Pancreas (tissue), 10 donors: Measurements from ENCODE around the gene TCF7L1. TPM values are rescaled to one million over a fixed set of nuclear protein-coding genes. Genes with fewer than 3 reads are reported as not detected.

Source experiments
- ATAC-seq, 4 donors: fragments of 200-7000 bp; cut with Tn5 transposase; one replicate each; pipeline versions ENCODE4 v1.8.0 to v1.9.1; 2020; ENCODE audit warnings: mild to moderate bottlenecking in 4 of 4, moderate library complexity in 4 of 4
- DNase-seq, 6 donors: peaks; one replicate each; pipeline ENCODE4 v3.0.0-alpha.2; 2020
- FAIRE-seq: peaks from 2 replicates; lab custom pipeline; 2012; peaks lifted over from hg19 to GRCh38; lab: Jason Lieb, UNC
- H3K27ac ChIP-seq, 4 donors: fragments of 200-600 bp; sonication (generic); 1 replicate in 3 of 4; 2 replicates in 1 of 4; pipeline versions ENCODE4 v1.5.0 to v1.8.0; 2020
- H3K27me3 ChIP-seq, 4 donors: fragments of 200-600 bp; one replicate each; pipeline ENCODE4 v1.8.0; 2021
- H3K36me3 ChIP-seq, 3 donors: fragments of 200-600 bp; sonication (generic) in 1 of 3; one replicate each; pipeline versions ENCODE4 v1.5.0 to v1.8.0; 2020 to 2021
- H3K4me1 ChIP-seq, 3 donors: fragments of 200-600 bp; one replicate each; pipeline ENCODE4 v1.8.0; 2021
- H3K4me3 ChIP-seq, 4 donors: fragments of 200-600 bp; sonication (generic) in 2 of 4; one replicate each; pipeline versions ENCODE4 v1.5.0 to v1.8.0; 2020 to 2021
- H3K9me3 ChIP-seq, 4 donors: fragments of 200-600 bp; one replicate each; pipeline ENCODE4 v1.8.0; 2021
- CTCF ChIP-seq, 4 donors: fragments of 200-600 bp; sonication (generic) in 3 of 4; IDR thresholded peaks; one replicate each; pipeline versions ENCODE4 v1.5.0 to v1.8.0; 2021; ENCODE audit warnings: antibody characterized with exemption in 4 of 4
- WGBS, 2 donors: extraction: QIAGEN DNeasy Blood & Tissue Kit; methylation state at CpG; one replicate each; pipeline ENCODE4 v1.1.7; 2013; 5-methylcytosine and 5-hydroxymethylcytosine counted together
- intact Hi-C, 3 donors: fragments of 100-400 bp; cut with DNase I; formaldehyde crosslinking; loops; one replicate each; pipeline versions ENCODE4 v1.11.1 to v1.14.2; 2022
- polyA plus RNA-seq, 2 donors: library from polyadenylated mRNA; stranded (reverse); fragments of 200-250 nt; gene quantifications; one replicate each; pipeline ENCODE4 v1.2.3, GENCODE V29; 2013
- total RNA-seq, 6 donors: library from RNA; stranded (reverse); fragmentation: NEBNext Ultra II Directional in 4 of 6; extraction: Animal tissue kit (Norgen Biotek cat#: 25700) in 4 of 6; gene quantifications; one replicate each; pipeline versions ENCODE4 v1.2.1 to v1.2.4, GENCODE V29; 2021 to 2023
- donor health status: healthy with polysubstance abuse.
- donor health status: DM: no; HTN: no; CAD: no; lungs with moderate emphysema.
- donor health status: DM: no; HTN: no; CAD: no.
- donor health status: control.
- donor health status: control.
- donor health status: Bipolar disorder and iron deficiency.
- donor health status: DM: yes; HTN: yes; CAD: no.
- donor health status: DM: no; HTN: no; CAD: no.
- donor health status: DM: no; HTN: no; CAD: no.
- donor health status: DM: yes; HTN: yes; CAD: no.

TCF7L1 gene
- total and polyA plus RNA-seq, 8 donors = 1.1 to 4.0 (median 1.8) TPM

- H3K27ac ChIP-seq = peak overlapping the region in 3 of 4 donors; percentile 5 to 42 (median 41)
- H3K36me3 ChIP-seq = peaks cover 3 to 41% (median 17%) of the 10 kb centered on the region in 3 donors
- H3K27me3 ChIP-seq = no peaks in the 10 kb centered on the region
- FAIRE-seq (no peak), DNase-seq (no peak), ATAC-seq (no peak)
- peak overlapping the region in 3 of 4 donors; percentile 49 to 71 (median 50) for H3K4me3 ChIP-seq
- H3K4me1 ChIP-seq = peaks cover 14 to 25% (median 20%) of the 10 kb centered on the region in 3 donors
- 53 to 56% methylated on average over 9 of the region's 9 CpGs for WGBS, 2 donors
- no peak for TF ChIP-seq CTCF (IDR thresholded peaks at IDR 0.05)
- intact Hi-C loops = no loop called here
- H3K9me3 ChIP-seq = no peaks in the 10 kb centered on the region
Measured at GRCh38 chr2:85325466-85325811, 192.2 kb downstream of the TCF7L1 start.

- Histone ChIP-seq H3K27me3 (no peaks in the 10 kb centered on the region), H3K4me1 (peaks cover 14 to 25% (median 20%) of the 10 kb centered on the region in 3 donors), H3K36me3 (peaks cover 3 to 31% (median 11%) of the 10 kb centered on the region in 3 donors), H3K27ac (peak overlapping the region in 2 of 4 donors; percentile 91 to 97), H3K9me3 (no peaks in the 10 kb centered on the region), H3K4me3 (peak overlapping the region; percentile 49 to 84 (median 60))
- no peak for TF ChIP-seq CTCF (IDR thresholded peaks at IDR 0.05)
- WGBS, 2 donors = 7 to 10% methylated on average over 32 of the region's 32 CpGs
- ATAC-seq = peak in 1 of 4 donors; percentile 2
- DNase-seq = no peak
- no peak for FAIRE-seq
- intact Hi-C loops = no loop called here
Measured at GRCh38 chr2:85326406-85327159, 193.4 kb downstream of the TCF7L1 start.

DNA sequence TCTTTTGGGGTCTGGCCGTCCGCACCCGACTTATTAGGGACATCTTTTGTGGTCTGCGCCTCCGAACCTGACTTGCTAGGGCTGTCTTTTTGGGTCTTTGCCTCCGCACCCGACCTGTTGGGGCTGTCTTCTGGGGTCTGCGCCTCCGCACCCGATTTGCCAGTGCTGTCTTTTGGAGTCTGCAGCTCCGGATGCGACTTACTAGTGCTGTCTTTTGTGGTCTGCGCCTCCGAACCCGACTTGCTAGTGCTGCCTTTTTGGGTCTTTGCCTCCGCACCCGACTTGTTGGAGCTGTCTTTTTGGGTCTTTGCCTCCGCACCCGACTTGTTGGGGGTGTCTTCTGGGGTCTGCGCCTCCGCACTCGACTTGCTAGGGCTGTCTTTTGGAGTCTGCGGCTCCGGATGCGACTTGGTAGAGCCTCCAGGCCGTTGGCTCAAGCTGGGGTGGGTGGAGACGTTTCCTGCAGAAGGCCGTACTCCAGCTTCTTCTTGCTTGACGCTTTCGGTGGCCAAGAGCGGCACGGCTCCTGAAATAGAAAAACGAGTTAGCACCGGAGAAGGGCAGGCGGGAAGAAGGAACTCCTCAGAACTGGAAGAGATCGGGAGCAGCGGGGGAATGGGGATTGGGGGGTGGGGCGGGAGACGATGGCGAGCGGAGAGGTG lies 194.1 kb downstream of the TCF7L1 start:
- peak; percentile 29 to 50 (median 42) for ATAC-seq
- no peak for TF ChIP-seq CTCF (IDR thresholded peaks at IDR 0.05)
- Histone ChIP-seq H3K9me3 (no peaks in the 10 kb centered on the region), H3K27me3 (no peaks in the 10 kb centered on the region), H3K27ac (peak overlapping the region; percentile 91 to 98 (median 95)), H3K4me1 (peaks cover 14 to 25% (median 20%) of the 10 kb centered on the region in 3 donors), H3K36me3 (peaks cover 3 to 24% (median 5%) of the 10 kb centered on the region in 3 donors), H3K4me3 (peak overlapping the region; percentile 49 to 84 (median 60))
- intact Hi-C loops = no loop called here
- peak in 5 of 6 donors; percentile 21 to 66 (median 44) for DNase-seq
- WGBS, 2 donors = 3 to 5% methylated on average over 41 of the region's 41 CpGs
- FAIRE-seq = no peak

GRCh38 chr2:85327822-85328617 lies 194.8 kb downstream of the TCF7L1 start, which contains the start of gene TGOLN2:
Gene TGOLN2 (minus strand): TSS chr2:85327989. CDS start chr2:85327962, 27 bp downstream.
- Histone ChIP-seq H3K4me1 (peaks cover 14 to 25% (median 20%) of the 10 kb centered on the region in 3 donors), H3K4me3 (peak within 1 kb of the TSS; percentile 49 to 84 (median 60)), H3K27me3 (no peaks in the 10 kb centered on the region), H3K36me3 (peaks cover 3 to 16% (median 5%) of the 10 kb centered on the region in 3 donors), H3K27ac (peak within 1 kb of the TSS; percentile 91 to 98 (median 95)), H3K9me3 (no peaks in the 10 kb centered on the region)
- no peak for FAIRE-seq
- WGBS, 2 donors = 0% methylated on average over 55 to 57 of the region's 57 CpGs
- peak; percentile 88 to 96 (median 94) for DNase-seq
- no peak for TF ChIP-seq CTCF (IDR thresholded peaks at IDR 0.05)
- peak; percentile 94 to 97 (median 96) for ATAC-seq
- intact Hi-C loops = no loop called here
